K562 (cell line): ENCODE measurements around the gene TMEM161B. TPM values are rescaled to one million over a fixed set of nuclear protein-coding genes. Genes with fewer than 3 reads are reported as not detected.

Source experiments
- ATAC-seq: fragments of 200-7000 bp; cut with Tn5 transposase; 3 replicates; pipeline ENCODE4 v1.9.1; 2020; ENCODE audit warnings: moderate library complexity
- BruUV-seq: library from RNA; stranded (reverse); fragments of 400-500 nt; replicated peaks from 2 replicates; lab custom pipeline; 2021; lab: Mats Ljungman, UMichigan
- CTCF ChIA-PET: fragments of 300-600 bp; formaldehyde crosslinking; extraction: SDS; loops from one replicate; lab custom pipeline; 2021; ENCODE audit warnings: low intra/inter-chr PET ratio; lab: Yijun Ruan, JAX
- POLR2A ChIA-PET: fragments of 300-600, 350-650 bp; sonication (Branson Sonifier 250); formaldehyde crosslinking; extraction: SDS; loops from one replicate; lab custom pipeline; 2021; ENCODE audit warnings: antibody characterized with exemption, inconsistent platforms; lab: Yijun Ruan, JAX
- DNase-seq, 4 experiments: peaks; one replicate each; pipeline versions ENCODE4 v3.0.0 to v3.0.0-alpha.2; 2011 to 2018; ENCODE audit warnings: low spot score in 3 of 4, mixed read lengths in 3 of 4; ENCODE audit errors: extremely low read depth in 1 of 4
- FAIRE-seq: peaks from 2 replicates; lab custom pipeline; 2011; peaks lifted over from hg19 to GRCh38; lab: Jason Lieb, UNC
- H2AFZ ChIP-seq: 2 replicates; pipeline ENCODE4 v1.6.0; 2011; ENCODE audit warnings: low read depth, low read length, control low read depth, inconsistent platforms
- H3K27ac ChIP-seq: fragments of 200-600 bp; 3 replicates; pipeline ENCODE4 v1.8.0; 2011; ENCODE audit warnings: low read depth, mild to moderate bottlenecking, control low read depth, inconsistent platforms, low read length, moderate library complexity, mixed read lengths; ENCODE audit errors: extremely low read depth
- H3K27me3 ChIP-seq, 2 experiments: fragments of 300-600 bp in 1 of 2; 2 replicates in 1 of 2; 3 replicates in 1 of 2; pipeline versions ENCODE4 v1.6.0 to v1.8.0; 2011; ENCODE audit warnings: inconsistent platforms in 2 of 2, low read length in 2 of 2, mild to moderate bottlenecking in 1 of 2, mixed read lengths in 1 of 2, moderate library complexity in 1 of 2; ENCODE audit not compliant: control insufficient read depth in 2 of 2, insufficient read depth in 2 of 2
- H3K36me3 ChIP-seq: fragments of 300-600 bp; 3 replicates; pipeline ENCODE4 v1.8.0; 2011; ENCODE audit warnings: mild to moderate bottlenecking, low read length, inconsistent platforms; ENCODE audit not compliant: control insufficient read depth, insufficient read depth
- H3K4me1 ChIP-seq, 2 experiments: fragments of 200-600 bp in 1 of 2; replicated peaks in 1 of 2; 2 replicates in 1 of 2; 3 replicates in 1 of 2; pipeline versions ENCODE4 v1.5.1 to v1.8.0; 2011; ENCODE audit warnings: inconsistent platforms in 2 of 2, low read length in 2 of 2, mild to moderate bottlenecking in 1 of 2, mixed read lengths in 1 of 2, moderate library complexity in 1 of 2; ENCODE audit not compliant: control insufficient read depth in 2 of 2, insufficient read depth in 2 of 2
- H3K4me2 ChIP-seq: 2 replicates; pipeline ENCODE4 v1.6.1; 2011; ENCODE audit warnings: low read length, control low read depth, inconsistent platforms, mixed read lengths; ENCODE audit not compliant: insufficient read depth
- H3K4me3 ChIP-seq: fragments of 200-600 bp; sonication (generic), shearing (Covaris generic); 2 replicates; pipeline ENCODE4 v1.5.1; 2016; ENCODE audit warnings: control low read depth, inconsistent platforms
- H3K79me2 ChIP-seq: fragments of 200-600 bp; 3 replicates; pipeline ENCODE4 v1.8.0; 2011; ENCODE audit warnings: low read length, inconsistent platforms; ENCODE audit not compliant: control insufficient read depth, insufficient read depth
- H3K9ac ChIP-seq, 2 experiments: 2 replicates each; pipeline versions ENCODE4 v1.6.0 to v1.6.1; 2011; ENCODE audit warnings: low read depth in 2 of 2, low read length in 2 of 2, control low read depth in 1 of 2, inconsistent platforms in 1 of 2, mild to moderate bottlenecking in 1 of 2, mixed read lengths in 1 of 2; ENCODE audit not compliant: insufficient read depth in 1 of 2
- H3K9me1 ChIP-seq: one replicate; pipeline ENCODE4 v1.6.0; 2011; ENCODE audit warnings: inconsistent platforms, mild to moderate bottlenecking, low read length, moderate library complexity; ENCODE audit not compliant: control insufficient read depth, insufficient read depth
- H3K9me3 ChIP-seq: replicated peaks from 2 replicates; pipeline ENCODE4 v1.5.1; 2011; ENCODE audit warnings: low read depth, low read length, inconsistent platforms; ENCODE audit not compliant: control insufficient read depth, insufficient read depth
- H4K20me1 ChIP-seq: replicated peaks from 2 replicates; pipeline ENCODE4 v1.6.1; 2011; ENCODE audit warnings: low read length, inconsistent platforms, mixed read lengths; ENCODE audit not compliant: control insufficient read depth, insufficient read depth
- BCL6 ChIP-seq: fragments of 250-450 bp; sonication (Bioruptor Pico); IDR thresholded peaks from 2 replicates; pipeline ENCODE4 v1.4.0; 2020
- CBX5 ChIP-seq: IDR thresholded peaks from 2 replicates; pipeline ENCODE4 v1.6.1; 2014; ENCODE audit warnings: low read depth, borderline replicate concordance
- HDGF ChIP-seq: fragments of 450-650 bp; IDR thresholded peaks from 2 replicates; pipeline ENCODE4 v1.6.1; 2016
- NR2C1 ChIP-seq, 2 experiments: fragments of 450-650 bp; IDR thresholded peaks; 2 replicates each; pipeline ENCODE4 v1.6.1; 2017; ENCODE audit warnings: mild to moderate bottlenecking in 2 of 2, antibody characterized with exemption in 1 of 2, inconsistent platforms in 1 of 2, missing compliant biosample characterization in 1 of 2, missing genetic modification characterization in 1 of 2
- PPARD ChIP-seq: fragments of 250-450 bp; sonication (Bioruptor Pico); IDR thresholded peaks from 2 replicates; pipeline ENCODE4 v1.8.0; 2022; ENCODE audit warnings: inconsistent platforms, mild to moderate bottlenecking, moderate library complexity
- ZNF274 ChIP-seq: IDR thresholded peaks from 2 replicates; pipeline ENCODE4 v1.6.1; 2011; ENCODE audit warnings: low read depth, mild to moderate bottlenecking, low read length, moderate library complexity, borderline replicate concordance
- WGBS: fragments of 100-300 bp; shearing (Covaris generic); methylation state at CpG from one replicate; pipeline ENCODE4 v1.1.6; 2016; ENCODE audit warnings: low coverage, mixed read lengths; ENCODE audit not compliant: insufficient coverage; ENCODE audit errors: missing lambda C conversion rate; 5-methylcytosine and 5-hydroxymethylcytosine counted together
- in situ Hi-C: fragments of 300-500 bp; cut with MboI; formaldehyde crosslinking; loops from 4 replicates; pipeline ENCODE4 v1.15.0; 2018; ENCODE audit warnings: inconsistent platforms, mixed read lengths
- intact Hi-C: fragments of 100-400 bp; cut with micrococcal nuclease; formaldehyde crosslinking; loops from 2 replicates; pipeline ENCODE4 v1.14.2; 2022
- polyA plus RNA-seq, 8 experiments: library from polyadenylated mRNA; depleted of rRNA in 4 of 8; stranded (reverse) in 5 of 8; unstranded in 3 of 8; fragments of >200 nt; fragmentation: Nextera tagmentation in 2 of 8; fragmentation: Illumina TruSeq in 1 of 8; extraction: Ambion mirVana in 2 of 8; extraction: Trizol in 1 of 8; gene quantifications; 2 replicates each; pipeline versions ENCODE4 v1.2.1 to v1.2.3, GENCODE V29; 2011 to 2014; ENCODE audit warnings: inconsistent platforms in 1 of 8, missing spikeins in 1 of 8
- total RNA-seq, 7 experiments: library from RNA; depleted of rRNA in 6 of 7; stranded (reverse); fragments of >200 nt in 6 of 7; fragmentation: Illumina TruSeq in 2 of 7; extraction: Trizol in 2 of 7; gene quantifications; 2 replicates each; pipeline versions ENCODE4 v1.2.1 to v1.2.3, GENCODE V29; 2011 to 2021; ENCODE audit warnings: low replicate concordance in 1 of 7

The TMEM161B gene
- total and polyA plus RNA-seq, 9 of the 15 experiments (the other 6 are each of a cell fraction or from before 2014, with no cell fraction given): 18.9 to 57.1 (median 40.6) TPM

DNA sequence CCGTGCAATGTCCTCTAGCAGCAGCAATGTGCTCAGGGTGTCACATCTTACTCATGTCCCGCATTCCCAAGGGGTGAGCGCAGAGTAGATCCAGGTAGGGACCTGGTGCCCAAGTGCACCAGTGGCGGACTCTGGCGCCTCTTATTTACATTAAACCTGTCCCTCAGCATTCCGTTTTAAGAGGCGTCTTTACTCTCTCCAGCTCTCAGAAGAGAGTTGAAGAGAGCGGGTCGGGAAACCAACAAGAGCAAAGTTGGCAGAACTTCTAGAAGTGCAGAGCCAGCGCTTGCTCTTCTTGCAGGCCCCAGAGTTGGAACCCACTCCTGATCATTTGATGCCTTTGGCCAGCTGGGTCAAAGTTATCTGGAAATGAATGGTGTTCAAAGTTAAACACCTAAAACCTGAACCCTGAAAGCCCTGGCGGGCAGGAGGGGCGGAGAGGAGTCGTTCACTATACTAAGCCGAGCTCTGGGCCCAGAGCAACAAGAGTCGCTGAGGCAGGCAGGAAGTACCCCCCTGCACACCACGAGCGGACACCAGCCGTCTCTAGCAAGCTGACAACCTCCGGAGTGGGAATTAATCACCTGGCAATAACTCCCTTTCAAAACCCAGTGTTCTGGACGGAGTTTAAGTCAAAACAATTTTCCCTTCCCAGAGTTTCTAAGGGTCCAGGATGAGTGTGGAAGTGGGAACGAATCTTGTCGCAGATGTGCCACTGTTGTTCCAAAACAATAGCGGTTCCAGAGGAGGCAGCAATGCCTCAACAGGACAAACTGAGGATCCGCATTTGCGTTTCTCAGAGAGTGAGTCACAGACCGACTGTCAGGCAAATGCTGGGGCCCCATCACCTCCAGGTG is 122.8 kb downstream of the TMEM161B start:
- no peaks in the 10 kb centered on the region for H3K9me1 ChIP-seq
- no peak overlapping the region for H3K27ac ChIP-seq
- H4K20me1 ChIP-seq: no peaks in the 10 kb centered on the region
- intact Hi-C loops: loop anchor here (10.0 kb wide), 1 partner anchor 229 kb away; no protein-coding TSS in a partner anchor
- in situ Hi-C loops: loop anchor here (10.0 kb wide), 1 partner anchor 529 kb away; no protein-coding TSS in a partner anchor
- CTCF ChIA-PET: no interaction called here
- no peaks in the 10 kb centered on the region for H3K36me3 ChIP-seq
- no TSS peak for BruUV-seq
- WGBS: 9% methylated on average over 26 of the region's 26 CpGs
- no peak for TF ChIP-seq BCL6 (CRISPR knock-in tag)
- TF ChIP-seq, all 486 proteins: peak for 0
- H3K4me3 ChIP-seq: no peak overlapping the region
- peak overlapping the region; percentile 56 for H2AFZ ChIP-seq
- POLR2A ChIA-PET: no interaction called here
- peaks cover 23 to 30% of the 10 kb centered on the region in 2 experiments; a peak in 4 of 5 replicates for H3K27me3 ChIP-seq
- ATAC-seq: no peak
- peak in 2 of 4 experiments; percentile 7 to 21 for DNase-seq
- H3K4me1 ChIP-seq: peaks cover 3 to 7% of the 10 kb centered on the region in 2 experiments; a peak in 4 of 5 replicates
- H3K79me2 ChIP-seq: no peaks in the 10 kb centered on the region
- no peak overlapping the region for H3K9ac ChIP-seq
- no peaks in the 10 kb centered on the region for H3K9me3 ChIP-seq
- peak overlapping the region; percentile 18 for H3K4me2 ChIP-seq
- FAIRE-seq: no peak

DNA sequence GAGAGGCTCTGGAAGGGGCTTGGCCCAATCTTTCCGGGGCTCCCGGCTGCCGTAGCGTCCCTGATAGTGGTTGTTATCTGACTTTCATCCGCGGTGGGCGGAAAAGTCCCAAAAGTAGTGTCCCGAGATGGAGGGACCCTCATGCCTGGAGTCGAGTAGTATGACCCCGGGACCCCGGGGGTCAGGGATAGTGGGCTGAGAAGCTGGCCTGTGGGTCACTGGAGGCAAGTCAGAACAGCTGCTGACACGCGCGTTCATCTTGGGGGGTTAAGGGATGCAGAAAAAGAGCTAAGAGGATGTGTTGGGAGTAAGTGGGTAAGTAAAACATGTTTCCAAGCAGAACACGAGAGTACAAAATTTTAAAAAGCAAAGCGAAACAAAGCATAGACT is 123.4 kb downstream of the TMEM161B start:
- FAIRE-seq (no peak), ATAC-seq (no peak), DNase-seq (no peak)
- Histone ChIP-seq H3K27ac (no peak overlapping the region), H3K36me3 (no peaks in the 10 kb centered on the region), H3K4me2 (peak overlapping the region; percentile 18; the same call in 1 of the 2 replicates), H3K9me3 (no peaks in the 10 kb centered on the region), H3K9ac (no peak overlapping the region), H3K9me1 (no peaks in the 10 kb centered on the region), H3K27me3 (peaks cover 23 to 30% of the 10 kb centered on the region in 2 experiments; a peak in 4 of 5 replicates), H3K79me2 (no peaks in the 10 kb centered on the region), H3K4me3 (no peak overlapping the region), H3K4me1 (peaks cover 3 to 7% of the 10 kb centered on the region in 2 experiments; a peak in 4 of 5 replicates), H2AFZ (no peak overlapping the region), H4K20me1 (no peaks in the 10 kb centered on the region)
- intact Hi-C loops (loop anchor here (10.0 kb wide), 1 partner anchor 230 kb away; no protein-coding TSS in a partner anchor), in situ Hi-C loops (loop anchor here (10.0 kb wide), 1 partner anchor 530 kb away; no protein-coding TSS in a partner anchor)
- ChIA-PET CTCF (no interaction called here), POLR2A (no interaction called here)
- 15% methylated on average over 16 of the region's 16 CpGs for WGBS
- BruUV-seq: no TSS peak
- no peak for TF ChIP-seq PPARD (CRISPR knock-in tag)
- TF ChIP-seq HDGF: no peak
- no peak for TF ChIP-seq ZNF274
- TF ChIP-seq CBX5: no peak
- no peak for TF ChIP-seq NR2C1 (IDR thresholded peaks at IDR 0.05)
- no peak for TF ChIP-seq NR2C1 (tag; IDR thresholded peaks at IDR 0.05)
